Measurements from ENCODE around the gene SMG5. TPM values are rescaled to one million over a fixed set of nuclear protein-coding genes. Genes with fewer than 3 reads are reported as not detected.
A peak's percentile ranks its signal among the peaks of the same experiment; 100 is the strongest.

The SMG5 gene
- polyA plus RNA-seq, 1 experiment, result 32.6 TPM

GRCh38 chr1:156270314-156270713, 12.3 kb downstream of the SMG5 start:
- no peaks in the 10 kb centered on the region for H3K27me3 ChIP-seq (ENCODE audit: control insufficient read depth, insufficient read depth, low read length)
- ChIA-PET CTCF (interaction anchor here (1.2 kb wide), 1 partner anchor 10 kb away, joined by 6 read pairs; no protein-coding TSS in a partner anchor), POLR2A (no interaction called here)
- H3K4me3 ChIP-seq (ENCODE audit: low read depth, low read length), result no peak overlapping the region
- DNase-seq (ENCODE audit: low read depth), result no peak
- peaks cover 39% of the 10 kb centered on the region for H3K36me3 ChIP-seq (ENCODE audit: control insufficient read depth, insufficient read depth, low read length)
- TF ChIP-seq CTCF (IDR thresholded peaks at IDR 0.05; ENCODE audit: insufficient read depth, low read depth, low read length), result no peak

- CTCF ChIA-PET, result interaction anchor here (1.3 kb wide), 1 partner anchor 8 kb away, joined by 3 read pairs; no protein-coding TSS in a partner anchor
- Histone ChIP-seq H3K27me3 (ENCODE audit: control insufficient read depth, insufficient read depth, low read length) (no peaks in the 10 kb centered on the region), H3K4me3 (ENCODE audit: low read depth, low read length) (no peak overlapping the region), H3K36me3 (ENCODE audit: control insufficient read depth, insufficient read depth, low read length) (peaks cover 39% of the 10 kb centered on the region)
- POLR2A ChIA-PET, result no interaction called here
- no peak for DNase-seq (ENCODE audit: low read depth)
- TF ChIP-seq CTCF (IDR thresholded peaks at IDR 0.05; ENCODE audit: insufficient read depth, low read depth, low read length), result no peak
These were observed 14.3 kb downstream of the SMG5 start for GRCh38 chr1:156268336-156268735.

- H3K36me3 ChIP-seq (ENCODE audit: control insufficient read depth, insufficient read depth, low read length), result peaks cover 41% of the 10 kb centered on the region
- no peak overlapping the region for H3K4me3 ChIP-seq (ENCODE audit: low read depth, low read length)
- ChIA-PET CTCF (no interaction called here), POLR2A (no interaction called here)
- no peak for TF ChIP-seq CTCF (IDR thresholded peaks at IDR 0.05; ENCODE audit: insufficient read depth, low read depth, low read length)
- no peaks in the 10 kb centered on the region for H3K27me3 ChIP-seq (ENCODE audit: control insufficient read depth, insufficient read depth, low read length)
- no peak for DNase-seq (ENCODE audit: low read depth)
These were observed 16.6 kb downstream of the SMG5 start for GRCh38 chr1:156266051-156266450.

GRCh38 chr1:156263288-156263655, 19.4 kb downstream of the SMG5 start:
- Histone ChIP-seq H3K4me3 (ENCODE audit: low read depth, low read length) (no peak overlapping the region), H3K36me3 (ENCODE audit: control insufficient read depth, insufficient read depth, low read length) (peaks cover 56% of the 10 kb centered on the region), H3K27me3 (ENCODE audit: control insufficient read depth, insufficient read depth, low read length) (no peaks in the 10 kb centered on the region)
- TF ChIP-seq CTCF (IDR thresholded peaks at IDR 0.05; ENCODE audit: insufficient read depth, low read depth, low read length), result no peak
- POLR2A ChIA-PET, result interaction anchor here (0.6 to 1.0 kb wide), 2 partner anchors 19 to 332 kb away, joined by 5 to 22 read pairs; partner anchors contain the start of gene SMG5
- CTCF ChIA-PET, result interaction anchor here (0.9 to 1.2 kb wide), 2 partner anchors 12 to 19 kb away, joined by 3 to 6 read pairs; partner anchors contain the start of gene SMG5
- no peak for DNase-seq (ENCODE audit: low read depth)

GRCh38 chr1:156262461-156263287, 20.0 kb downstream of the SMG5 start:
- peak; percentile 63 for DNase-seq (ENCODE audit: low read depth)
- POLR2A ChIA-PET, result interaction anchor here (0.6 to 1.0 kb wide), 2 partner anchors 20 to 332 kb away, joined by 5 to 22 read pairs; partner anchors contain the start of gene SMG5
- Histone ChIP-seq H3K36me3 (ENCODE audit: control insufficient read depth, insufficient read depth, low read length) (peaks cover 54% of the 10 kb centered on the region), H3K4me3 (ENCODE audit: low read depth, low read length) (no peak overlapping the region), H3K27me3 (ENCODE audit: control insufficient read depth, insufficient read depth, low read length) (no peaks in the 10 kb centered on the region)
- no peak for TF ChIP-seq CTCF (IDR thresholded peaks at IDR 0.05; ENCODE audit: insufficient read depth, low read depth, low read length)
- CTCF ChIA-PET, result interaction anchor here (0.9 to 1.2 kb wide), 2 partner anchors 11 to 19 kb away, joined by 3 to 6 read pairs; partner anchors contain the start of gene SMG5
